Right renal pelvis (tissue), 4 donors: ENCODE measurements around the gene ZDHHC18. TPM values are rescaled to one million over a fixed set of nuclear protein-coding genes. Genes with fewer than 3 reads are reported as not detected.

Experiments
- DNase-seq, 4 donors: peaks; one replicate each; pipeline ENCODE4 v3.0.0-alpha.2; 2013; ENCODE audit warnings: low read depth in 4 of 4, low spot score in 3 of 4, missing footprints in 1 of 4
- polyA plus RNA-seq, 4 donors: library from polyadenylated mRNA; unstranded; fragments of 120-200 nt; gene quantifications; one replicate each; pipeline ENCODE4 v1.2.1, GENCODE V29; 2013; ENCODE audit not compliant: insufficient read length in 4 of 4

The ZDHHC18 gene
- polyA plus RNA-seq, 4 donors = 20.7 to 23.2 (median 22.1) TPM

DNA sequence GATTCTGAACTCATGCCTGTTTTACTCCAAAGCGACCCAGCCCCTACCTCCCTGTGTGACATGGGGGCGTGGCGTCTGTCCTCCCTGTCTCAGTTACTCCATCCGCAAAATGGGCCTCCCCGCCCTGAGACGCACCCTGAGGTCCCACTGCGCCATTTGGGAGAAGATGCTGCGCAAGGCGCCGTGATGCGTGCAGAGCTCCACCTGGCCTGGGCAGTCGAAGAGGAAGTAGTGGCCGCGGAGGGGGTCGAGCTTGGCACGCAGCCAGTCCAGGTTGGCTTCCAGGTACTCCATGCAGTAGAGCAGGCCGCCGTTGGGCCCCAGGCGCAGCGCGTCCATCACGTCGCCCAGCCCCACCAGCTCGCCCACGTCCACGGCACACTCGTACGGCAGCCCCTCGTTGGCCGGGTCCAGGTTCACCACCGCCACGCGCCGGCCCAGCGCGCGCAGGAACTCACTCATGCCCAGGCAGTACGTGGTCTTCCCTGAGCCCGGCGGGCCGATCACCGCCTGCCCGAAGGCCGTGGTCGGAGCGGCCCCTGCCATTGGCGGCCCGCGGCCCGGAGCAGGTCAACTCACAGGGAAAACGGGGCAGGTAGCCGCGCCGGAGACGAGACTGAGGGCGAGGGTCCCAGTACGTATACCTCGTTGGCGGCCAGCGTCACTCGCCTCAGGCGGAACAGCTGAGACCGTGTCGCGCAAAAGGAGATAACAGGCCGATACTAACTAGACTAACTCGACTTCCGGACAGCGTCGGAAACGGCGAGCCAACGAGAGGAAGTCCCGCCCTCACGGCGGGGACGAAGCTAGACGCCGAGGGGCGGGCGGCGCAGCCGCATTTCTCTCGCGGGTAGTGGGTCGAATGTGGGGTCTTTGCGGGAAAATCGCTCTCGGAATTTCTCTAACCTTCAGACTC lies 63.3 kb downstream of the ZDHHC18 start, which contains the start of gene GPN2:
TSS of gene GPN2 (minus strand) at position 733 of the 916 bp plus-strand sequence. CDS start at position 546, 187 bp downstream.
- peak; percentile 61 to 76 (median 70) for DNase-seq

DNA sequence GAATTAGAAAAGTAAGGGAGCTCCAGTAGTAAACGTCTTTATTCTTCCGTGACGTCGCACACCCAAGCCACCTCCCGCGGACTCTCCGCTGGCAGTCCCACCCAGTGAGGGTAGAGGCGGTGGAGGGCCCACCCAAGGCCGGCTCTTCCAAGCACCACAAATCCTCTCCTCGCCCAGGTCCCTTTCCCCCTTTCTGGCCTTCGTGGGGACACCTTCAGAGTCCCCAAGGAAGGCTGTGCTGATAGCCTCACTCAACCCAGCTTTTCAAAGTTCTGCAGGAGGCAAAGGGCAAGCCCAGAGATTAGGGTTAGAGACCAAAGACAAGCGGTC lies 63.9 kb downstream of the ZDHHC18 start:
- no peak for DNase-seq

DNA sequence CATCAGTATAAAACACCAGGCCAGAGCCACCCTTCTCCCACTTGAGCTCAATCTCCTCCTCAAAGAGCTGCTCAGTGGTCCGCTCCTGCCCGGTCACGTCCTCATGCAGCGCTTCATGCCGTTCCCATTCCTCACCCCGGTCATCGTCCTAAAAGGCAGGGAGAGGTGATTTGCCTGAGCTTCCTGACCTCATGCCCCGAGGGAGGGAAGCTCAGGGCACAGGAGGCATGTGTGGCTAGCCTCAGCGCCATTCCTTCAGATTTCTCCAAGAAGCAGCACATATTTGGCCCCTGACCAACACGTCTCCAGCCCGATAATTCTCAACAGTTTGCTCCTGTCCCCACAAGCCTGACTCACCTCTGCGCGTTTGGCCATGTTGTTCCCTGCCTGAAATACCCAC lies 67.8 kb downstream of the ZDHHC18 start:
- no peak for DNase-seq

GRCh38 chr1:26897351-26897750 lies 70.9 kb downstream of the ZDHHC18 start:
- DNase-seq = no peak

GRCh38 chr1:26900001-26900814 lies 73.7 kb downstream of the ZDHHC18 start, which contains the start of gene GPATCH3:
Gene GPATCH3 (minus strand): TSS chr1:26900467. CDS start chr1:26900442, 25 bp downstream.
- DNase-seq = peak; percentile 88 to 91 (median 89)

DNA sequence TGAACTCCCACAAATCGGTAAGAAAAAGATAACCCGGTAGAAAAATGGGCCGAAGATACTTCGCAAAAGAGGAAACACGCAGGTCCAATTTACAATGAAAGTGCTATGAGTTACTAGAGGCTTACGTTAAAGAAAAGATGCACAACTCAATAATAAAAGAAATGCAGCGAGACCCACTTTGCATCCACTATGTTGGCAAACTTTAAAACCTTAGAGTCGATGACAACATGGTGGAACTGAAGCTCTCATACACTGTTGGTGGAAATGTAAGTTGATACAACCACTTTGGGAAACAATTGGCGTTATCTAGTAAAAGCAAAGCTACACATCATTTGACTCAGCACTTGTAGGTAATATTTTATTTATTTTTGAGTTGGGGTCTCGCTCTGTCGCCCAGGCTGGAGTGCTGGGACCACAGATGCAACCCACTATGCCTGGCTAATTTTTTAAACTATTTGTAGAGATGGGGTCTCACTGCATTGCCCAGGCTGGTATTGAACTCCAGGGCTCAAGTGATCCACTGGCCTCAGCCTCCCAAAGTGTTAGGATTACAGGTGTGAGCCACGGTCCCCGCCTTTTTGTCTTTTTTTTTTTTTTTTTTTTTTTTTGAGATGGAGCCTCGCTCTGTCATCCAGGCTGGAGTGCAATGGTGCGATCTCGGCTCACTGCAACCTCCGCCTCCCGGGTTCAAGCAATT lies 74.5 kb downstream of the ZDHHC18 start:
- no peak for DNase-seq

Other genes with a start within 250 kb of the ZDHHC18 start
- 100 to 1,000 TPM in 1 of 4 donors, 10 to 100 TPM in 3; 85.5 to 102 (median 90.5) TPM for gene ARID1A, start 130.7 kb upstream of the ZDHHC18 start, polyA plus RNA-seq
- 10 to 100 TPM; 18.1 to 19.1 (median 18.5) TPM for gene PIGV, start 38.7 kb upstream of the ZDHHC18 start, polyA plus RNA-seq
- gene SFN, start 36.5 kb downstream of the ZDHHC18 start, polyA plus RNA-seq = under 1 TPM; 0.58 to 0.91 (median 0.72) TPM
- 10 to 100 TPM; 28.1 to 34.1 (median 29.8) TPM for gene GPN2, start 63.6 kb downstream of the ZDHHC18 start, polyA plus RNA-seq
- gene GPATCH3, start 73.8 kb downstream of the ZDHHC18 start, polyA plus RNA-seq = 10 to 100 TPM; 12.0 to 17.0 (median 14.7) TPM
- 1 to 10 TPM; 1.2 to 1.8 (median 1.6) TPM for gene NR0B2, start 87.3 kb downstream of the ZDHHC18 start, polyA plus RNA-seq
- gene NUDC, start 95.1 kb downstream of the ZDHHC18 start, polyA plus RNA-seq = 10 to 100 TPM; 86.4 to 99.3 (median 90.3) TPM
- gene KDF1, start 133.8 kb downstream of the ZDHHC18 start, polyA plus RNA-seq = 10 to 100 TPM in 2 of 4 donors, 1 to 10 TPM in 2; 9.2 to 11.1 (median 10.0) TPM
- 1 to 10 TPM; 6.3 to 8.1 (median 7.9) TPM for gene TRNP1, start 167.0 kb downstream of the ZDHHC18 start, polyA plus RNA-seq
- gene TENT5B, start 186.2 kb downstream of the ZDHHC18 start, polyA plus RNA-seq = 1 to 10 TPM in 3 of 4 donors, under 1 TPM in 1; 0.80 to 1.2 (median 1.1) TPM